ENCODE data around the gene RGL3. TPM values are rescaled to one million over a fixed set of nuclear protein-coding genes. Genes with fewer than 3 reads are reported as not detected.

RGL3 gene
- total and polyA plus RNA-seq, 2 of the 4 experiments (the other 2 are of a cell fraction): 0.18 to 0.62 TPM

DNA sequence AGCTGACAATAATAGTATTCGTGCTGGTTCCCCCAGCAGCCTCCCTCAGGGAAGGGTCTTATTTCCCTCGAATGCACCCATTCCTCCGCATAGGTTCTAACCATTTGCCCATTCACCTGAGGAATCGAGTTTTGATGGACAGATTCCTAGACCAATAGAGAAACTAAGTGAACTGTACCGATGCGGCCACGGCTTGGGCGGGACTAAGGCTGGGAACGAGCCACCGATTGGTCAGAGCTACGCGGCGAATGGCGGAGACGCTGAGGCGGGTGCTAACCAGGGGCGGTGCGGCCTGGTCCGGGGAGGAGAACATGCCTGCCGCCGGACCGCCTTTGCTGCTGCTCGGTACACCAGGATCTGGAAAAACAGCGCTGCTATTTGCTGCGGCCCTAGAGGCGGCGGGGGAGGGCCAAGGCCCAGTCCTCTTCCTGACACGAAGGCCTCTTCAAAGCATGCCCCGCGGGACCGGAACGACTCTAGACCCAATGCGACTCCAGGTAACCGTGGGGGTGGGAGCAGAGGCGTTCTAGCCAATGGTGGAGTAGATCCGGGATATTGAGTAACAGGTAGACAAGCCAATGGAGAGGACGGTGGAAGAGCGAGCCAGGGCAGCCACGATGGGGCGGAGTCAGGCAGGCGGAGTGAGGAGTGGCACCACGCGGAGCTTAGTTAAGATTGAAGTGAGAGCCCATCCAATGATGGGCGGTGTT, 44.5 kb downstream of the RGL3 start, which contains the start of gene SWSAP1:
Gene SWSAP1, plus strand, starts transcription at position 234 of the 710 bp plus-strand sequence. Its CDS starts 15 bp downstream, at position 249.
- Histone ChIP-seq H3K14ac (replicated peaks; ENCODE audit: low read depth, low read length) (peak within 1 kb of the TSS; percentile 73), H4K8ac (ENCODE audit: low read depth in 2 of 2, low read length in 2 of 2) (peak within 1 kb of the TSS; percentile 90 to 95), H4K5ac (ENCODE audit: low read depth, low read length) (peak within 1 kb of the TSS; percentile 64), H3K56ac (ENCODE audit: extremely low read depth, insufficient read depth, low read length) (peak within 1 kb of the TSS; percentile 82), H3K9ac (ENCODE audit: low read depth, low read length) (peak within 1 kb of the TSS; percentile 80), H3K9me3 (ENCODE audit: control insufficient read depth, insufficient read depth, low read length) (no peaks in the 10 kb centered on the region), H3K79me1 (ENCODE audit: low read depth in 1 of 2, low read length in 2 of 2) (peaks cover 0 to 28% of the 10 kb centered on the region in 2 experiments; a peak in 2 of 4 replicates), H4K20me1 (ENCODE audit: insufficient read depth, low read length) (peaks cover 11% of the 10 kb centered on the region; the same call in 1 of the 2 replicates), H2BK5ac (ENCODE audit: low read depth, low read length, poor library complexity, severe bottlenecking) (peak within 1 kb of the TSS; percentile 86), H3K4ac (ENCODE audit: low read depth, low read length) (peak within 1 kb of the TSS; percentile 92), H2BK120ac (ENCODE audit: low read depth, low read length) (peak within 1 kb of the TSS; percentile 87), H3K4me1 (ENCODE audit: control insufficient read depth, insufficient read depth, low read length) (peaks cover 22% of the 10 kb centered on the region), H3K27ac (ENCODE audit: insufficient read depth, low read length) (peak within 1 kb of the TSS; percentile 90), H3K4me3 (ENCODE audit: insufficient read depth, low read depth, low read length) (peak within 1 kb of the TSS; percentile 58), H3K23ac (ENCODE audit: low read depth, low read length) (peak within 1 kb of the TSS; percentile 74; the same call in 1 of the 2 replicates), H2BK15ac (ENCODE audit: low read depth, low read length) (peak within 1 kb of the TSS; percentile 57; the same call in 1 of the 3 replicates), H4K91ac (ENCODE audit: insufficient read depth, low read depth, low read length) (peak within 1 kb of the TSS; percentile 83), H3K18ac (ENCODE audit: low read depth, low read length) (peak within 1 kb of the TSS; percentile 40), H3K9me1 (ENCODE audit: insufficient read depth, low read length) (peaks cover 25% of the 10 kb centered on the region), H2AK9ac (replicated peaks; ENCODE audit: low read depth, low read length, poor library complexity) (peak within 1 kb of the TSS; percentile 86), H3K4me2 (ENCODE audit: low read depth, low read length) (peak within 1 kb of the TSS; percentile 83), H2AFZ (replicated peaks; ENCODE audit: low read length, poor library complexity) (peak within 1 kb of the TSS; percentile 98), H3K27me3 (ENCODE audit: control insufficient read depth, insufficient read depth, low read length) (no peaks in the 10 kb centered on the region), H2BK20ac (ENCODE audit: low read depth, low read length) (peak within 1 kb of the TSS; percentile 23; the same call in 1 of the 2 replicates), H2AK5ac (ENCODE audit: low read depth, low read length) (peak within 1 kb of the TSS; percentile 49), H3K36me3 (ENCODE audit: control insufficient read depth, insufficient read depth, low read length) (no peaks in the 10 kb centered on the region)
- dilution Hi-C loops (cut with HindIII; ENCODE audit: low sequenced_read_pairs, unreplicated experiment) (no loop called here), in situ Hi-C loops (cut with MboI; ENCODE audit: low sequenced_read_pairs) (no loop called here), intact Hi-C loops (cut with micrococcal nuclease) (loop anchor here (2.0 kb wide), 2 partner anchors 60 to 82 kb away; partner anchors contain the start of genes ODAD3 and PRKCSH)
- CTCF ChIA-PET: interaction anchor here (0.6 to 1.5 kb wide), 5 partner anchors 8 to 162 kb away, joined by 3 to 5 read pairs (median 3); partner anchors contain the start of gene PRKCSH
- BruUV-seq (replicated peaks): no TSS peak
- ATAC-seq (ENCODE audit: low read depth) (peak; percentile 94), DNase-seq (peak; percentile 99)
- 0% methylated on average over 34 of the region's 44 CpGs; no CpG with 5 or more reads in 1 of the 2 experiments for WGBS, 2 experiments (ENCODE audit: extremely low coverage in 2 of 2, insufficient read length in 1 of 2)
- POLR2A ChIA-PET (ENCODE audit: unreplicated experiment): no interaction called here
- TF ChIP-seq CEBPB (IDR thresholded peaks at IDR 0.05; ENCODE audit: low read depth, low read length) (peak; percentile 74), MXI1 (IDR thresholded peaks at IDR 0.05; ENCODE audit: borderline replicate concordance, low read depth, low read length) (peak; percentile 55), MAFK (IDR thresholded peaks at IDR 0.05; ENCODE audit: low read depth, low read length) (no peak), MAZ (IDR thresholded peaks at IDR 0.05; ENCODE audit: borderline replicate concordance, low read depth, low read length) (peak; percentile 48; the same call in 1 of the 2 replicates), CHD1 (IDR thresholded peaks at IDR 0.05; ENCODE audit: low read depth, low read length) (0 out of 2 replicates have a peak, but pooled peaks have one; percentile 0), NFE2L2 (IDR thresholded peaks at IDR 0.05; ENCODE audit: low read depth, low read length) (no peak), POLR2A (IDR thresholded peaks at IDR 0.05; ENCODE audit: low read depth, low read length) (peak; percentile 75)
- TF ChIP-seq, protein P1, sequence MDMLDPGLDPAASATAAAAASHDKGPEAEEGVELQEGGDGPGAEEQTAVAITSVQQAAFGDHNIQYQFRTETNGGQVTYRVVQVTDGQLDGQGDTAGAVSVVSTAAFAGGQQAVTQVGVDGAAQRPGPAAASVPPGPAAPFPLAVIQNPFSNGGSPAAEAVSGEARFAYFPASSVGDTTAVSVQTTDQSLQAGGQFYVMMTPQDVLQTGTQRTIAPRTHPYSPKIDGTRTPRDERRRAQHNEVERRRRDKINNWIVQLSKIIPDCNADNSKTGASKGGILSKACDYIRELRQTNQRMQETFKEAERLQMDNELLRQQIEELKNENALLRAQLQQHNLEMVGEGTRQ (IDR thresholded peaks at IDR 0.05; ENCODE audit: low read depth, low read length): peak; percentile 72

All from IMR-90 (cell line).